Keratinocyte (primary cell): ENCODE measurements around the gene TWNK. TPM values are rescaled to one million over a fixed set of nuclear protein-coding genes. Genes with fewer than 3 reads are reported as not detected.
A peak's percentile ranks its signal among the peaks of the same experiment; 100 is the strongest.

ENCODE experiments used
- DNase-seq: peaks from one replicate; pipeline ENCODE4 v3.0.0-alpha.2; 2011; ENCODE audit warnings: low read depth, missing footprints, low spot score
- FAIRE-seq: peaks from 2 replicates; lab custom pipeline; 2011; peaks lifted over from hg19 to GRCh38; lab: Jason Lieb, UNC
- H2AFZ ChIP-seq: 2 replicates; pipeline ENCODE4 v1.6.0; 2012; ENCODE audit warnings: low read length, control low read depth, inconsistent platforms; ENCODE audit not compliant: control insufficient read depth
- H3K27ac ChIP-seq: 2 replicates; pipeline ENCODE4 v1.5.1; 2011; ENCODE audit warnings: low read length; ENCODE audit not compliant: control insufficient read depth, insufficient read depth
- H3K27me3 ChIP-seq: 3 replicates; pipeline ENCODE4 v1.6.0; 2011; ENCODE audit warnings: low read length; ENCODE audit not compliant: control insufficient read depth, insufficient read depth; ENCODE audit errors: extremely low read depth
- H3K36me3 ChIP-seq, 2 experiments: 2 replicates in 1 of 2; 3 replicates in 1 of 2; pipeline ENCODE4 v1.5.1; 2011; ENCODE audit warnings: low read length in 2 of 2, mild to moderate bottlenecking in 1 of 2; ENCODE audit not compliant: control insufficient read depth in 2 of 2, insufficient read depth in 2 of 2; ENCODE audit errors: extremely low read depth in 1 of 2
- H3K4me1 ChIP-seq: 3 replicates; pipeline ENCODE4 v1.5.1; 2011; ENCODE audit warnings: low read length; ENCODE audit not compliant: control insufficient read depth, insufficient read depth; ENCODE audit errors: extremely low read depth
- H3K4me2 ChIP-seq: 3 replicates; pipeline ENCODE4 v1.6.0; 2011; ENCODE audit warnings: low read depth, low read length; ENCODE audit not compliant: control insufficient read depth, insufficient read depth; ENCODE audit errors: extremely low read depth
- H3K4me3 ChIP-seq, 3 experiments: fragments of 200-600 bp in 1 of 3; sonication (generic) in 1 of 3; 2 replicates in 2 of 3; 3 replicates in 1 of 3; pipeline ENCODE4 v1.5.1; 2011 to 2016; ENCODE audit warnings: low read length in 3 of 3, mild to moderate bottlenecking in 3 of 3, control low read depth in 2 of 3, inconsistent platforms in 1 of 3, low read depth in 1 of 3, mixed read lengths in 1 of 3, mixed run types in 1 of 3, moderate library complexity in 1 of 3; ENCODE audit not compliant: control insufficient read depth in 2 of 3, insufficient read depth in 2 of 3; ENCODE audit errors: extremely low read depth in 1 of 3
- H3K79me2 ChIP-seq: 2 replicates; pipeline ENCODE4 v1.6.0; 2012; ENCODE audit warnings: low read length; ENCODE audit not compliant: control insufficient read depth, insufficient read depth
- H3K9ac ChIP-seq: 3 replicates; pipeline ENCODE4 v1.6.0; 2011; ENCODE audit warnings: low read length; ENCODE audit not compliant: control insufficient read depth, insufficient read depth; ENCODE audit errors: extremely low read depth
- H3K9me1 ChIP-seq: 3 replicates; pipeline ENCODE4 v1.6.0; 2011; ENCODE audit warnings: low read length; ENCODE audit not compliant: control insufficient read depth, insufficient read depth; ENCODE audit errors: extremely low read depth
- H3K9me3 ChIP-seq: 2 replicates; pipeline ENCODE4 v1.5.1; 2012; ENCODE audit warnings: low read depth, low read length; ENCODE audit not compliant: control insufficient read depth
- H4K20me1 ChIP-seq: 3 replicates; pipeline ENCODE4 v1.6.0; 2011; ENCODE audit warnings: low read length; ENCODE audit not compliant: control insufficient read depth, insufficient read depth; ENCODE audit errors: extremely low read depth
- EZH2 ChIP-seq: IDR thresholded peaks from one replicate; pipeline ENCODE4 v1.6.1; 2012; ENCODE audit warnings: inconsistent platforms, mild to moderate bottlenecking, low read length, moderate library complexity
- dilution Hi-C: fragments of 300-500 bp; cut with MboI; formaldehyde crosslinking; loops from one replicate; pipeline ENCODE4 v1.7.0; 2020; ENCODE audit warnings: low sequenced_read_pairs; ENCODE audit not compliant: extremely low pct_ligation_motif_present
- polyA plus RNA-seq, 5 experiments: library from polyadenylated mRNA; depleted of rRNA in 3 of 5; stranded (reverse) in 3 of 5; stranded (forward) in 1 of 5; unstranded in 1 of 5; fragments of >200 nt; gene quantifications; 1 replicate in 1 of 5; 2 replicates in 3 of 5; 3 replicates in 1 of 5; pipeline versions ENCODE4 v1.2.1 to v1.2.3, GENCODE V29; 2011 to 2012; ENCODE audit warnings: missing spikeins in 2 of 5, low read depth in 1 of 5, low replicate concordance in 1 of 5
- TF ChIP-seq, protein P1 (sequence below), 3 experiments: IDR thresholded peaks in 1 of 3; conservative IDR thresholded peaks in 1 of 3; optimal IDR thresholded peaks in 1 of 3; 2 replicates in 2 of 3; 3 replicates in 1 of 3; pipeline versions ENCODE3 to v1.5.1; 2011; ENCODE audit warnings: low read length in 3 of 3, mild to moderate bottlenecking in 3 of 3, moderate library complexity in 2 of 3, control low read depth in 1 of 3, inconsistent platforms in 1 of 3; ENCODE audit not compliant: insufficient read depth in 2 of 3; ENCODE audit errors: extremely low read depth in 1 of 3

The TWNK gene
- polyA plus RNA-seq, 1 donor (not counting 4 experiments of a cell fraction or from before 2014, with no cell fraction given): 12.9 TPM

DNA sequence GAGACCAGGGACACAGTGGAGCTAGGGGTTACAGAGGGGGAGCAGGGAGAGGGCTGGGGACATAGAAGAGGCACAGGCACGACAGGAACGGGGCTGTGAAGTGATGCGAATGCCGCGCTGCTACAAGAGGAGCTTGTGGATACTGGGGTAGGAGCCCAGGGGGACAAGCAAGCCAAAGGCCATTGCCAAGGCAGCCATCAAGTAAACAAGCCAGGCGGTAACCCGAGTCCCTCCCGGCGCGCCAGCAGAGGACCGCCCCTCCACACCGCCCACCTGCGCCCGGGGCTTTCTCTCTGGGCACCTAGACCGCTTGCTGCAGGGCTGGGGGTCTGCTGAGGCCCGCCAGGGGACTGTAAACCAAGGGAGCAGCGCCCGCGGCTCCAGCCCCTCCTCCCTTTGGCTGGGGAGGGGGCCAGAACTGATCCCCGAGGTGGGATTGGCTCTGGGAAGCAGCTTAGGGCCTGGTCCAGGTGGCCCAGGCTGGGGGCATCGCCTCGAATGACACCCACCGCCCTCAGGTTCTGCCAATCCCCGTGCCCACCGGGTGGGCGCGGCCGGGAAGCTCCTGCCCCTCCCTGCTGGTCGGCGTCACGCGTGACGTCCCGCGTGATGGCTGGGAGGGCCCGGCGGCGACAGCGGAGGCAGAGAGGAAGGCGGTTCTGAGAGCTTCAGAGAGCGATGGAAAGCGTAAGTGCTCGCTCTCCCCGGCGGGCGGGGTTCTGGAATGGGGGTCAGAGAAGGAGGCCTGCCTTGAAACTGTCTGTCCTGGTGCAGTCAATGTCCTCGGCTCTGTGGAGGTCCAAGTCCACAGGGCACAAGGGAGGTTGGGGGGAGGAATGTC lies 44.7 kb downstream of the TWNK start:
- Histone ChIP-seq H3K9ac (peak overlapping the region; percentile 77), H3K4me2 (peak overlapping the region; percentile 99), H2AFZ (peak overlapping the region; percentile 81), H3K4me3 (peak overlapping the region; percentile 64 to 86 (median 80)), H3K9me1 (no peaks in the 10 kb centered on the region), H3K4me1 (peaks cover 27% of the 10 kb centered on the region), H3K36me3 (peaks cover 10 to 23% of the 10 kb centered on the region in 2 experiments), H3K27me3 (peaks cover 5% of the 10 kb centered on the region), H3K27ac (peak overlapping the region; percentile 84), H3K9me3 (no peaks in the 10 kb centered on the region), H4K20me1 (no peaks in the 10 kb centered on the region), H3K79me2 (peaks cover 5% of the 10 kb centered on the region)
- DNase-seq (no peak), FAIRE-seq (no peak)
- dilution Hi-C loops: no loop called here
- TF ChIP-seq, protein P1, sequence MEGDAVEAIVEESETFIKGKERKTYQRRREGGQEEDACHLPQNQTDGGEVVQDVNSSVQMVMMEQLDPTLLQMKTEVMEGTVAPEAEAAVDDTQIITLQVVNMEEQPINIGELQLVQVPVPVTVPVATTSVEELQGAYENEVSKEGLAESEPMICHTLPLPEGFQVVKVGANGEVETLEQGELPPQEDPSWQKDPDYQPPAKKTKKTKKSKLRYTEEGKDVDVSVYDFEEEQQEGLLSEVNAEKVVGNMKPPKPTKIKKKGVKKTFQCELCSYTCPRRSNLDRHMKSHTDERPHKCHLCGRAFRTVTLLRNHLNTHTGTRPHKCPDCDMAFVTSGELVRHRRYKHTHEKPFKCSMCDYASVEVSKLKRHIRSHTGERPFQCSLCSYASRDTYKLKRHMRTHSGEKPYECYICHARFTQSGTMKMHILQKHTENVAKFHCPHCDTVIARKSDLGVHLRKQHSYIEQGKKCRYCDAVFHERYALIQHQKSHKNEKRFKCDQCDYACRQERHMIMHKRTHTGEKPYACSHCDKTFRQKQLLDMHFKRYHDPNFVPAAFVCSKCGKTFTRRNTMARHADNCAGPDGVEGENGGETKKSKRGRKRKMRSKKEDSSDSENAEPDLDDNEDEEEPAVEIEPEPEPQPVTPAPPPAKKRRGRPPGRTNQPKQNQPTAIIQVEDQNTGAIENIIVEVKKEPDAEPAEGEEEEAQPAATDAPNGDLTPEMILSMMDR (optimal IDR thresholded peaks at IDR 0.05 in 1 of 3, IDR thresholded peaks at IDR 0.05 in 1 of 3, conservative IDR thresholded peaks at IDR 0.05 in 1 of 3; ENCODE audit: extremely low read depth in 1 of 3, insufficient read depth in 2 of 3, low read length in 3 of 3): no peak
- TF ChIP-seq EZH2: no peak

DNA sequence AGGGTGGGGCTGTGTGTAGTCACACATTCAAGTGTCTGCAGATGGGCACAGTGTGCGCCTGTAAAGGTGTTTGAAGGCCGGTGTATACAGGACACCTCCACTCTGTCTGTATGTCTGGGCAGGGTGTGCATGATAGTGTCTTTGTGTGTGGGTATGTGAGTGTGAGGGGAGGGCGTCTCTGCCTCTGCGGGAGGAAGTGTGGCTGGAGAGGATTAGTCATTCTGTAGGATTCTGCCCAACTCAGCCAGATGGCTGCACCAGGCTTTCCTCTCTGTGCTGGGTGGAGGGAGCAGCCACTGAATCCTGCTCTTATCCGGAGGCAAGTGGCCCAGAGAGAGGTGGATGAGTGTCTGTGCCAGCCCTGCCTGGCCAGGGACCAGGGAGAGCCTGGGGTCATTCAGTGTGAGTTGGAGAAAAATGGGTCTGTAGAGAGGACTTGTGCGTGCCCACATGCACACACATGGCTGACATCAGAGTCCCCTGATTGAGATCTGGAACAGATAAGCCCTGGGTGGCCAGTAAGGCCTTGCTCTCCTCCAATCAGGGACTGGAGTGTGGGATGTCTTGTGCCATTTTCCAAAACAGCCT lies 45.4 kb downstream of the TWNK start:
- DNase-seq: no peak
- Histone ChIP-seq H3K4me2 (peak overlapping the region; percentile 99), H2AFZ (peak overlapping the region; percentile 81), H3K4me3 (peak overlapping the region; percentile 64 to 86 (median 80)), H3K27me3 (peaks cover 5% of the 10 kb centered on the region), H4K20me1 (no peaks in the 10 kb centered on the region), H3K27ac (peak overlapping the region; percentile 84), H3K36me3 (peaks cover 17 to 30% of the 10 kb centered on the region in 2 experiments), H3K9me1 (no peaks in the 10 kb centered on the region), H3K9ac (peak overlapping the region; percentile 77), H3K79me2 (peaks cover 5% of the 10 kb centered on the region), H3K4me1 (peaks cover 27% of the 10 kb centered on the region), H3K9me3 (no peaks in the 10 kb centered on the region)
- no peak for TF ChIP-seq EZH2
- dilution Hi-C loops: no loop called here
- peak; percentile 85 for FAIRE-seq
